ENCODE data around the gene P2RY2.

P2RY2 gene

DNA sequence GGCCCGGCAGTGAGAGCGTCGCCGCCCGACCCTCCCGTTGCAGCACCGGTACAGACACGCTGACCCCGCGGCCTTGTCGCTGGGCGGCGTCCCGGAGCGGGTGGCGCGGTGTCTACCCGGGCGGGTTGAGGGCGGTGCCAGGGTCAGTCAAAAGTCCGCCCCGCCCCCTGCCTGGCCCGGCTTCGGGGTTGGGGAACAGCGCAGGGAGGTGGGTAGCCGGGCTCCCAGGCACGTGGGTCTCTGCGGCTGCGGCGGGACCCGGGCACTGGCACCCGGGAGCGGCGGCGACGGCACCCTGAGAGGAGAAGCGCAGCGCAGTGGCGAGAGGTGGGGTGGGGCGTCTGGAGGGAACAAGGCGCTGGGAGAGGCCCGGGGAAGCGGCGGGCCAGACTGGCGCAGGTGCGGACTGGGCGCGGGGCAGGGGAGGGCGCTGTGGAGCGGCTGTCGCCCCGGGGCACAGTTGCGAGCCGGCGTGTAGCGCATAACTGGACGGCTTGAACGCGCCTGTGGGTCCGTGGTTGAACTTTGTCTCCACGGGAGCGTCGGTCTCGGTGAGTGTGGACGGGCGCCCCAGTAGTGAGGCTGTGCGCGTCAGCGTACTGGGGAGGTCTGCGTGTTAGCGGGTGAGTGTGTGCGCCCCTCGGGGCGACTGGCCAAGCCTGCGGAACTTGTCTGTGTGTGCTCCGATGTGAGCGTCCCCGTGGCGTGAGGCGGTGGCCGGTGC, at the start of gene P2RY2:
TSS of gene P2RY2 (plus strand) at position 176 of the 724 bp plus-strand sequence. CDS start 15,879 bp downstream, outside the sequence.
- DNase-seq (ENCODE audit: low read depth in 3 of 3, low spot score in 1 of 3) = peak in 1 of 3 donors; percentile 8

DNA sequence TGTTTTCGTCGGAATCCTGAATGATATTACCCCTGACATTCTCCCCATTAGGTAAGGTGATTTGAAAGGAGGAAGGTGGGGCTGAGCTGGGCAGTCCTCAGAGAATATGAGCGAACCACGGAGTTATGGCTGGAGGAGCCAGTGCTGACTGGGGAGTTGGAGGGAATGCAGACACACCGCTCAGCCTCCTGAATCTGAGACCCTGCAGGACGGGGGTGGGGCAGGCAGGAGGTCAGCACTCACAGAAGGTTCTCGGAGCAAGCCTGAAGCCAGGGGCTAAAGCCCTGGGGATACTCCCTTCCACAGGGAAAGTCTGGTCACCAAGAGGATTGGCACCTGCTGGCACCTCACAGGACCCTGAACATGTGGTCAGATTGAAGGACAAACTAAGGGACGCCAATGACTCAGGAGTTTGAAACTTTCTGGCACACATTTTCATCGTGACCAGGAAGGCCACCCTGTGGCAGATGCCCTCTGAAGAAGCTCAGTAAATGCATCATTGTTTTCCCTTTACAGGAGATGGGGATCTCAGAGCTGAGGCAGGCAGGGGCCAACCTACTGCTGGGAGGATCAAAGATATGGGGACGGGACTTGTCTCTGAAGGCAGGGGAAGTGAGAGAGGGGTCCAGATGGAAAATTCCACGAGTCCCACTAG, 49.0 kb upstream of the P2RY2 start:
- no peak for DNase-seq (ENCODE audit: low read depth in 3 of 3, low spot score in 1 of 3)

DNA sequence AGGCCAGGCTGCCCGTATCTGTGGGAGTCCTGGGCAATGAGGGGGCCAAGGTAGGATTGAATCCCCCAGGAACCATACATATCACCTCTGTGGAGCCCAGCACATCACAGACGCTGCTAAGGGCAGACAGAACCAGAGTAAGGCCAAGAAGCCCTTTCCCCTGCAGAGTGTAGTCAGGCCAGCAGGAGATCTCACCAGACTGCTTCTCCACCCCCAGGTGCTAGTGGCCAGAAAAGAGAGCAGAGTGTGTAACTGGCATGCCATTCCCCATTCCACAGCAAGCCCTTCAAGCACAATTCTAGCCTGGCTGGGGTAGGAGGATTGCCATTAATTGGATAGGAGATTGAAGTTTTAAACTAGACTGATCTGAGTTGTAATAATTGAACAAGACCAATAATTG, 47.9 kb upstream of the P2RY2 start:
- no peak for DNase-seq (ENCODE audit: low read depth in 3 of 3, low spot score in 1 of 3)

DNA sequence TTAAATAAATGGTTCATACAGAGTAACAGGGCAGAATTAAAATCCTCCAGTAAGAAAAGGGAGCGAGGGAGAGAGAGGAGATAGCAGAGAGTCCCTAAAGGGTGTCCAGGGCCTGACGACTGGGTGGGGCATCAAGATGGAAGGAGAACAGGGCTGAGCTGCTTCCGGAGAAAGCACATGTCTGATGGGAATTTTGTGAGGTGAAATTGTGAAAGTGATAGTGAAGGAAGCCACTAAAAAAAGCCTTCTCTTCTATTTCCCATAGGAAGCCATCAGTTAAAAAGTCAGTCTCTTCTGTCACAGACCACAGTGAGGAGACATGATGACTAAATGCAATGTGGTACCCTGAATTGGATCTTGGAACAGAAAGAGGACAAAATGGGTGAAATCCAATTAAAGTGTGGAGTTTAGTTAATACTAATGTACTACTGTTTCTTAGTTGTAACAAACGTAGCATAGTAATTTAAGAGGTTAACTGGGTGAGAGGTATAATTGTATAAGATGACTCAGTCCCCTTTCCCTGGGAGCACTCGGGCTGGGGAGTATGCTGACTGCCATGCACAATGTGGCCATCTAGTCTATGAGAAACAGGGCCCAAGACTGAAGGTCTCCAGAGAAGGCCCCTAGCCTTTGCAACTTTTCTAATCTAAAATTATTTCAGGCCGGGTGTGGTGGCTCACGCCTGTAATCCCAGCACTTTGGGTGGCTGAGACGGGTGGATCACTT, 46.5 kb upstream of the P2RY2 start:
- no peak for DNase-seq (ENCODE audit: low read depth in 3 of 3, low spot score in 1 of 3)

DNA sequence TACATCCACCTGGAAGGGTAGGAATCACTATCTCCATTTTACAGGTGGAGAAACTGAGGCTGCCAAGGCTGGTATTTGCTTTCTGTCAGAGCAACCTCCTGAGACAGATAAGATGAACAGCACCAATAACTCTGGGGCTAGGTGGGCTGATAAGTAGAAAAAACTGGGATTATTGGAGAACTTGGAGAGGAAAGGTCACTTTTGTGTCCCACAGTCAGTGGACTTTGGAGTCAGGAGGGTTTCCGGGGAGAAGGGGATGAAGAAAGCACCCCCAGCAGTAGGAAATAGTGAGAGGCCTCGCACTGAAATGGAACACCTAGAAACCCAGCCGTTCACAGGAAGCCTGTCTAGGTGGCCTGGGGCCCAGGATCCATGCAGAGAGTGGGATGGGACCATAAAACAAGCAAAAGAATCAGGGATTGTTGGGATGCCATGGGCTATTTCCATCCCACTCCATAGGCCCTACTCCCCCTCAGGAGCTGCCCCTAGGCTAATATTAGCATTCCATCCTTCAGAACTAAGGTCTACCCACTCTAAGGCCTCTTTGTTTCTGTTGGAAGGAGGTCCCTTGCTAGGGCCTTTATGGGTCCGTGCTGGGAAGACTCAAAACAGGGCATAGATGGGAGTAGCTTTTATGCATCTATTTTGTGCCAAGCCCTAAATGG, 45.0 kb upstream of the P2RY2 start:
- DNase-seq (ENCODE audit: low read depth in 3 of 3, low spot score in 1 of 3) = no peak

DNA sequence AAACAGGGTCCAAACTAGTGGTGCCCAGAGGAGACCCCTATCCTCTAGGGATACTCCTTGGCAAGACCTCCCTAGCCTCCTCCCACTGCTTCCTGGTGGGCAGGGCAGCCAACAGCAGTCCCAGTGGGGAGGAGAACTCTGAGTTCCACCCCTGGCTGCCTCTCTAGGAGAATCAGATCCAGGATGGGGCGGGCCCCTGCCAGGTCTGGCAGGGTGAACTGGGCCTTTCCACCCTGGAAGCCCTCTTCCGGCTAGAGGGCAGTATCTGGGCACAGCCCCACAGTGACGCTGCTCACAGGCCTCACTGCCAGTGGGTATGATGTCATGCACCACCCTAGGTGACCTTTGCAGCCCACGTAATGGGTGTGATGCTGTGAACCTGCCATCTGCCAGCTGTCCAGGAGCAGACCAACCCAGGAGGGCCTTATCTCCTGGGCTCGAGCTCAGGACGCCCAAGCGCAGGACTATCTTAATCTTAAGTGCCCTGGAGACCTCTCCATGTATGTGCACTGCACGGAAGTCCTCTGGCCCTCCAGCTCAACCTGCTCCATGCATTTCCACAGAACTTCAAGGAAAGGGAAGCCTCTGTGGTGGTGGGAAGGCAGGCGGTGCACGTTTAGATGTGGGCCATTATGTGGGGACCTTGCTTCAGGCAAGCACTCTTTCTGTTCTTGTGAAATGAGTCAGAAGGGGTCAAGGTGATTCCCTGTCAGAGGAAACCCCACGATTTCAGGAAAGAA, 44.2 kb upstream of the P2RY2 start:
- no peak for DNase-seq (ENCODE audit: low read depth in 3 of 3, low spot score in 1 of 3)

DNA sequence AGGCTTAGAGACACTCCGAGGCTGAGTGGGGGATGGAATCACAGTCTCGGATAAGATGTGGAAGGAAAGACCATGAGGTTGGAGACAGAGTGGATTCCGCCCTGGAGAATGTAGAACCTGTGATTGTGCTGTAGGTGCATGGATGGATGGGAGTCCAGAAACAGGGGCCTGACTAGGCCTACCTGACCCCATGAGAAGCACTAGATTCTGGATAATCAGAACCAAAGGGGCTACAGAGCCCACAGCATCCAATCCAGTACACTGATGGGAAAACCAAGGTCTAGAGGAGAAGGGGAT, 43.6 kb upstream of the P2RY2 start:
- DNase-seq (ENCODE audit: low read depth in 3 of 3, low spot score in 1 of 3) = no peak

DNA sequence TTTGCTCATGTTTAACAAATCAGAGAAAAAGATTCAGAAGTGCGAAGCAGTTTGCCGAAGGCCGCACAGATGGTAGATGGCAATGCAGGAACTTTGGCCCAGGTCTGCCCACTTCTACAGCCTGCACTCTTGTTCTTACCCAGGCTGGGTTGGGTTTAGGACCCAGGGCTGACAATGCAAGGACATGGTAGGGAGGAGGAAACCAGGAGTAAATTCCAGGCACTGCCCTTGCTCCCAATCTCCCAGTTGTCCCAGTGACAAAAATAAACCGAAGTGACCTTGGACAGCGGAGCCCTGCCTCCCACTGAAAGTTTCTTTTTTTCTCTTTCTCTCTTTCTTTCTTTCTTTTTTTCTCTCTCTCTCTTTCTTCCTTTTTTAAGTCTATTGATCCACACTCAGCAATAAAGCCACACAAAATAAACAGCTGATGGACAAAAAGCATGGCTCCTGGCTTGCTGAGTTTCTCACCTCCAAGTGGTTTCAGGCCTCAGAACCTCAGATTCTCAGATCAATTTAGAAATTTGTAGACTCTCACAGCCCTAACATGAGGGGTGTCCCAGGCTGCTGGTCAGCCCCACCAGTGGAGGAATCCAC, 42.4 kb upstream of the P2RY2 start:
- DNase-seq (ENCODE audit: low read depth in 3 of 3, low spot score in 1 of 3) = no peak

DNA sequence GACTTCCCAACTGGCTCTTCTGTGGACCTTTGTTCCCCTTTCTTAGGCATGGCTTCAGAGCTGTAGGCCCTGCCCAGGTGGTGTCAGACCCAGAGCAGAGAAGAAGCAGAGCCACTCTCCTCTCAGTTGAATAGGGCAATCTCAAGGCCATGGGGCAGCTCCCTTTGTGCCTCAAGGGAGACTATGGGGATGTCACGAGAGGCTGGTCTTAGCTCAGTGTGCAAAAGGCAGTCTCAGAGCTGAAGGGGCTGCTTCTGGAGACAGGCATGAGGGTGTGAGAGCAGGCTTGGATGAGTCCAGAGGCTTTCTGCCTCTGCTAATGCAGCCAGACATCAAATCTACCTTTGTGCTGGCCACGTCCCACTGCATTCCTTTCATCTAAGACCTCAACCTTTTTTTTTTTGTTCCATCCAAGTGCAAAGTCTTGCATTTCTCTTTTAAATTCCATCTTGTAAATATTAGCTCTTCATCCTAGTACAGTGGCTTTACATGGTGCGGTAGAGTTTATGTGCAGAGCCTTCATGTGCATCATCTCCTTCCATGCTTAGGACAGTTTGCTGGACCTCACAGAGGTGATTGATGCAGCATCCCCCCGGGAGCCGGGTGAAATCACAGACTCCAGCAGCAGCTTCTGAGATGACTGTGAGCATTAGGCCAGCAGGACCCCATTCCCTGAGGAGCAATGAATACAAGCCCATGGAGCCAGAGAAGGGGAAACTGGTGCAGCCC, 41.8 kb upstream of the P2RY2 start:
- DNase-seq (ENCODE audit: low read depth in 3 of 3, low spot score in 1 of 3) = no peak

DNA sequence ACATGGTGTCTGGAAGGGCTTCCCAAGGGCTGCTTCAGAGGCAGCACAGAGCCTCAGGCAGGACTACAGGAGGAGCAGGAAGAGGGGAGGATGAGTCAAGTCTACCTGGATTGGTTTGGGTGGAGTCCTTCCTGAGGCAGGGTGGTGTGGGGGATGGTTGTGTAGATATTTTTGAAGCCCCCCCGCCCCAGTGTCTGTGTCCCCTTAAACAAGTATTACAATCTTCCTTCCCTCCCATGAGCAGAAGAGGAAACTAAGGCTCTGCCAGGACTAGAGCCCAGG, 41.3 kb upstream of the P2RY2 start:
- DNase-seq (ENCODE audit: low read depth in 3 of 3, low spot score in 1 of 3) = no peak

DNA sequence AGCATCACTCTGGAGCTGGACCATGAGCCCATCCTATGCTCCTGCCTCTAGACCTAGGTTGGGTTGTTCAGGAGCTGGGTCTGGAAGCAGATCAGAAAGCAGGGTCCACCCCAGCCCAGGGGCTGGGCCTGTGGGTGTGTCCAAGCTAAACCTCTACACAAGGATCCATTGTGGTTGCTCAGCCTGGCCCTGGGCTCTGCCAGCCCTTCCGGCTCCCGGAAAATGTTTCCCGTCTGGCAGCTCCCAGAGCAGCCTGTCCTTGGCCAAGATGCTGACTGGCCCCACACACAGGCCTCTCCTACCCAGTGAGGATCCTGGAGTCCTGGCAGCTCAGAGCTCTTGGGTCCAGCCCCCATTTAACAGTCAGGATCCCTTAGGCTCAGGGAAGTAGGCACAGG, 40.7 kb upstream of the P2RY2 start:
- DNase-seq (ENCODE audit: low read depth in 3 of 3, low spot score in 1 of 3) = no peak

DNA sequence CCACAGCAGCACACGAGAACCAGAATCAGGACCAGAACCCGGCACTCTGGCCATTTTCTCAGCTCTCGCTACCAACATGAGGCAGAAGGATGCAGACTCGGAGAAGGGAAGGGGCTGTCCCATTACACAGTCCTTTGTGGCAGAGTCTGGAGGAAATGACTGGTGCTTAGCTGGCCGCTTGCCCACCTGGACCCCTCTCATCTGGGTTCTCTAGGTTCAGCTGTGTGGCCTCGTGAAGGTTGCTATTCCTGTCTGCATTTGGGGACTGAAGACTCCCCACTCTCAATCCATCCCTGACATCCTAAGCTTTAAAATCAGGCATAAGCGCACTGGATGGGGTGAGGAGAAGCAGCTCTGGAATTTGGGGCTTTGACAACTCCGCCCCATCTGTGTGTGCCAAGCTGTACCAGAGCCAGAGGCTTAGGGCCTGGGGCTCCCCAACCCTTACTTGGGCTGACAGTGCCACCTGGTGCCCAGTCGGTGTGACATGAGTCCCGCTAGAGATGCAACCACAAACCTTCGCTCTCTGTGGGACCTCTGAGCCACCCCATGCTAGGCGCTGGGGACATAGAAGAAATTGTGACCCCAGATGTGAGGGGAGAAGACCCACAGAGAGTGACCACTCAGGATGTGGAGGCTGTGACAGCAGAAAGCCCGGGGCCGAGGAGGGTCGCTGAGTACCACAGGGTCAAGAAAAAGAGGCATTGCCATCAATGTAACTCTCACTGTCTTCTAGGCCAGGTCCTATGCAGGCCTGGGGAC, 40.1 kb upstream of the P2RY2 start:
- DNase-seq (ENCODE audit: low read depth in 3 of 3, low spot score in 1 of 3) = peak; percentile 43 to 70 (median 58)

DNA sequence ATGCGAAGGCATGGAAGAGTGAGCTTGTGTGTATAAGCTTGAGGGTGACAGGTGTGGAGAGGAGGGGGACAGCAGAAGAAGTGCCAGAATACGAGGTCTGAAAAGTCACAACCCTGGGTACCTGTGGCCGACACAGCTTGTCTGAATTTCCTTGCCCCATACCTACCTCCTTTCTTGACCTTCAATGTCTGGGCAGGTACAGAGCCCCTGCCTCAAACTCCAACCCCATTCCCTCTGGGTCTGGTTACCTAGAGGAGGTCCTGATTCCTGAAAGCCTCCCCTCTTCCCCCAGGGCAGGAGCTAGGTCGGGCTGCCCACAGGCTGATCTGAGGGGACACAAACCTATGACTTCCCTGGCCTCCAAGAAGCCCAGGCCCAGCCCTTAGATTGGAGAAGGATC, 39.4 kb upstream of the P2RY2 start:
- DNase-seq (ENCODE audit: low read depth in 3 of 3, low spot score in 1 of 3) = no peak

DNA sequence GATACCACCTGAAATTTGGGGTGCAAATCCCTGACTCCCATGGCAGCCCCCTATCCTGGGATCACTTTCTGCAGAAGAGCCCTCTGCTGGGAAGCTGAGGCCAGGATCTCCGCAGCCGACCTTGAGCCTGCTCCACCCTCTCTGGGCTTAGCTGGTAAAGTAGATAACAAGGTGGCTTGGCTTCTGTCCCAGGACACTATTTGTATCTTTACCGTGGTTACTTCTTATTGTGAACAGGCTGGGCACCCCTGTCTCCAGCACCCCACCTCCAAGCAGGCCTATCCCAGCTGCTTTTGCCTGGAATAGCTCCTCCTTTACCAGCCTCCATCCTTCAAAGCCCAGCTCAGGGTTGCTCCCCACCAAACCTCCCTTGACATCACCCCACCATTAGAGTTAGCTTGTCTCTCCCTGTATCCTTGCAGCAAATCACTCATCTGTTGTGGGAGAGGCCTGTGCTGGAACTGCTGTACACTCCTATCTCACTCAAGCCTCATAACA, 35.2 kb upstream of the P2RY2 start:
- DNase-seq (ENCODE audit: low read depth in 3 of 3, low spot score in 1 of 3) = no peak

DNA sequence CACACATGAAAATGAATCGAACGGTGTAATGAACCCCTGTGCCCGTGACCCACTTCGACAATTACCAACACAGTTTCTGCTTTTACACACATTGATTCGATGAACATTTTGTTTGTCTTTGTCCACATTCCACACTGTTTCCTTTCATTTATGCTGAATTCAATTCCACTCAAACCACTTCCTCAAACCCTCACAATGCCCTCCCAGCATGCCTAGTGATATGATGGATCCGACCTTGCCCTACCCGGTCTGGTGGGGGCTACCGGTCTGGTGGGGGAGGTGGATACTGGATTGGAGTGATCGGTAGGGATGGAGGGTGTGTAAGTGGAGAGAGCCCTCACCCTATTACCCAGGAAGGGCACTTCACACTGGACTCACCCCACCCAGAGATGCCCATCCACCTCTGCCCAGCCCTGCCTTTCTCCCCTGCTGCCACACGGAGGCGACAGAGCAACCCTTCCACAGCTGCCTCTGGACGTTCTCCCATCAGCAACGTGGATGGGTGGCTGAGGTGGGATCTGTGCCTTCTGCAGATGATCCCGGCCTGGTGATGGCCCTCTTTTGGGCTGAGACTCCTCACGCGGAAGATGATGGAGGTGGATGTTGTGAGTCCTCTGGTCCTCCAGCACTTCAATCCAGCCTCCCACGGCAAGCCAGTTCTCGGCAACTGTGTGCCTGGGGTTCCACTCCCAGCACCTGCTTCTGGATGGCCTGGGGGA, 33.0 kb upstream of the P2RY2 start:
- DNase-seq (ENCODE audit: low read depth in 3 of 3, low spot score in 1 of 3) = peak in 2 of 3 donors; percentile 8 to 30

DNA sequence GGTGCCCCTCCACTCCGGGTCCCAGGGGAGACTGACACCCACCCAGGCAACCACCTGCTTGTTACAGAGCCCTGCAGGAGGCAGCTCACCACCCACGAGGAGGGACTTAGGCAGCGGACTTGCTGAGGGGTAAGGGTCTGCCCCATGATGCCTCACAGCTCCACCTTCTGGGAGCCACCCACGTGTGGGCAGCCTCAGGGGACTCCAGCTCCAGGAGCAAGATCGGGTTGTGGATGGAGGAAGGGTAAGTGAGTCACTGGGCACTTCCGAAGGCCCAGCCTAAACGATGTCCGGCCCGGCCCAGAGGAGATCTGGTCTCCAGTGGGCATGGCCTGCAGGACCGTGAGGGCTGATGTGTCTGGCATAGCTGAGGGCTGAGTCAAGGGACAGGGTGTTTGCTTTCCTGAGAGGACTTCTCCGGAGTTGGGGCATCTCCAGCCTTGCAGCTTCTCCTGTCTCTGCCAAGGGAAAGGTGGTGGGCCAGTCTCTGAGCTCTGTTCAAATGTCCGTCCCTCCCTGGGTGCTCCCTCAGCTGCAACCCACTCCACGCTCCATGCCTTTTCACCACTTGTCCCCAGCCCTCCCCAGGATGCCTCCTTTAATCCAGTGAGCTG, 32.3 kb upstream of the P2RY2 start:
- no peak for DNase-seq (ENCODE audit: low read depth in 3 of 3, low spot score in 1 of 3)

DNA sequence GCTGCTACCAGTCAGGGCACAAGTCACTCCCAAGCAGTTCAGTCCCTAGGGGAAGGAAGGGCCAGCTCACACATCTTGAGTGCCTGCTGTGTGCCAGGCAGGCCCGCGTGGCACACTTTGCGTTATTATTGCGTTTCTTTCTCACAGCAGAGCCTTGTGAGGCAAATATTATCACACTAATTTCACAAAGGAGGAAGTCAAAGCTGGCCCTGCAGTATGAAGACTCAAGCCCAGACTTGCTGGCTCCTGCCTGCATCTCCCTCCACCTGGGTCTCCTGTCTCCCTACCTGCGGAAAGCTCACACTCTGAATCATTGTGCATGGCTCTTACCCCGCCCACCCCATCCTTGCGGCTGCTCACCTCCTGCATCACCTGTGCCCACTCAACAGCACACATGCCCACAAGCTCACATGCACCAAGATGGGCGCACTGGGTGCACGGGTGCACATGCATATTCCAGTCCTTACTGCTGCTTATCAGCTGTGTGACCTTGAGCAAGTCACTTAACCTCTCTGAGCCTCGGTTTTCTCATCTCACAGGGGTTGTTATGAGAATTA, 31.7 kb upstream of the P2RY2 start:
- DNase-seq (ENCODE audit: low read depth in 3 of 3, low spot score in 1 of 3) = no peak

DNA sequence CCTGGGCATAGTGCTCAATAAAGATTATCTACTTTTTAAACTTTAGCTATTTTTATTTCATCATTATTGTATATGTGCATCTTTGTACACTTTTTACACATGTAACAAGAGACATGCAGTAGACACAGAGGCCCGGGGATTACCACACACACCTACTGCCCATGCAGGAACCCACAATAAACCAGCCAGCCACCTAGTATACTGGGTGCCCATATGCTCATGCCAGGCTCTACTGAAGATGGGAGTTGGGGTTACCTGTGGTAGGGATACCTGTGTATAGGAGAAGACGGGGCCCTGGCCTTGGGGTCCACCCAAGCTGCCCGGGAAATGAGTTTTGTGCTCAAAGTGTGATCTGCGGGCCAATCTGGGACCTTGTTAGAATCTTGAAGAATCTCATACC, 31.2 kb upstream of the P2RY2 start:
- no peak for DNase-seq (ENCODE audit: low read depth in 3 of 3, low spot score in 1 of 3)

Data from stimulated activated CD4-positive, alpha-beta T cell treated with anti-CD3 and anti-CD28 coated beads, TNF-alpha, amount 100 ng/mL, for 1 hour (primary cell).